HG02798 (cell line): ENCODE measurements around the gene CDKAL1.
A peak's percentile ranks its signal among the peaks of the same experiment; 100 is the strongest.

ENCODE experiments used
- ATAC-seq: cut with Tn5 transposase; IDR thresholded peaks from one replicate; pipeline ENCODE4 v1.9.1; 2021; ENCODE audit warnings: mild to moderate bottlenecking; ENCODE audit not compliant: unreplicated experiment, poor library complexity

Gene CDKAL1

DNA sequence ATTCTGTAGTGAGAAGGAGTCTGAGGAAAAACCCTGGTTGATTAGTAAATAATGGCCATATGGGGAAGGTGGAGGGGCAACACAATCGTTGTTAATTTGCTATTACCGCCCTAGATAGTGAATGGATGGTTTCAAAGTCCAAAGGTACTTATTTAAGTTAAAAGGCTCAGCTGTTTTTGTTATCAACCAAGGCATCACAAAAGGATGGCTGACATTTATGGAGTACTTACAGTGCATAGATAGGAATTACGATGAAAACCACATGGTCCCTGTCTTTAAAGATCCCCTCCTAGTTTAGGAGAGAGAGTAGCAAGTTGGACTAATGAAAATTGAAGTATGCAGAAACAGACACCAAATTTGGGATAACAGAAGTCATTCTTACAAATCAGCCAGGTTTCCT is 319.6 kb downstream of the CDKAL1 start:
- ATAC-seq: no peak

DNA sequence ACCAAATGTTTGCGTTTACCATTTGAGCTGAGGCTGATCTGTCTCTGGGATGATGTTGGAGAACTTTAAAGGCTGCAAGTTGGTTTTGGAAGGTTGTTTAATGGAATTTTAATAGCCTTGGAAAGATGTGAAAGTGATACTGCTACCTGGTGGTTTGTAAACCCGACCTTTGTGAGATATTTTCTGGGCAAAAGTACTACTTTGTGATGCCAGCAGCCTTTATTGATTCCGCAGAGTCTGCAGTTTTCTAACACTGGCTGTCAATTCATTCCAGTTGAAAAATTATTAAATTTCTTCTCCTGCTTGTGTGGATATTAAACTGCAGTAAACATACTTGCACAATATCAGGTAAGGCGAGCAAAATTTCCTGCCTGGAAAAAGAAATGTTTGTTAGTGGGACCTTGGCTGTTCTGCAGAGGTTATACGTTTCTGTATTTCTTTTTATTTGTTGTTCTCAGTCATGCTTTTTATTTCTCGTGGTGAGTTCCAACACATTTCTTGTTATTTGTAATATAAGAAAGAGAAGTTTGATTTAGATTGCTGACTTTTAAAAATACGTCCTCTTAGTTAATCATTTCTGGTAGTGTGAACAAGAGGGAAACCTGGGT is 322.5 kb downstream of the CDKAL1 start:
- no peak for ATAC-seq

DNA sequence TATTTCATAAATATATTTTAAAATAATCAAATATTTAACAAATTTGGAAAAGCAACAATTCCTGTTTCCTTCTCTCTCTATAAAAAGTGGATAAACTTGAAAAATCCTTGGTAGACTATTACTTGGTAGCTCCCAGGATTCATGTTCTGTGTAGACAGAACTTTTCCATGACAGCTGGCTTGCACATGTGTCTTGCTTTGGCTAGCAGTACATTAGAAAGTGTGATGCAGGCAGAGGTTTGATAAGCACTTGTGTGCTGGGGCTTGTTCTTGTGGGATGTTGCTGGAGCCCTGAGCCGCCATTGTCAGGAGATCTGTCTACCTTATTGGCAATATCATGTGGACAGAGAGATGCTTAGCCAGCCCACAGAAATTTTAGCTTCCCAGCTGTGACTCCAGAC is 327.2 kb downstream of the CDKAL1 start:
- ATAC-seq: no peak

GRCh38 chr6:20866036-20866435 is 331.8 kb downstream of the CDKAL1 start:
- no peak for ATAC-seq

GRCh38 chr6:20866935-20867703 is 332.9 kb downstream of the CDKAL1 start:
- no peak for ATAC-seq

GRCh38 chr6:20868397-20869096 is 334.3 kb downstream of the CDKAL1 start:
- ATAC-seq: no peak

DNA sequence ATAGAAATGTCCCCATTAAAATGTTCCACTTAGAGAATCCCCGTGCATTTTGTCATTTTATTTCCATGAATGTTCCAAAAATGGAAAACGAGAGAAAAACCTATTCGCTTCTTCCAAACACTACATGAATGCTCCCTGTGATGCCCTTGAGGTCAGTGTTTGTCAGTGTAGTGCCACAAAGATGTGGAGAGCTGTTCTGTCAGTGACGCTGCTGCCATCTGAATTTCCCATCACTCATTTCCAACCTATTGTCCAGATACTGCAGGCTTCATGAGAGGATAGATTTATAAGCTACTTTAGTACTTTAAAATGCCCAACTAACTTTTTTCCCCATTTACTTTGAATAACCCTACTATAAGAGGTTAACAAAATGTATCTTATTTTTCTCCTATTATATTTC is 335.8 kb downstream of the CDKAL1 start:
- no peak for ATAC-seq

GRCh38 chr6:20870493-20870892 is 336.2 kb downstream of the CDKAL1 start:
- ATAC-seq: no peak

DNA sequence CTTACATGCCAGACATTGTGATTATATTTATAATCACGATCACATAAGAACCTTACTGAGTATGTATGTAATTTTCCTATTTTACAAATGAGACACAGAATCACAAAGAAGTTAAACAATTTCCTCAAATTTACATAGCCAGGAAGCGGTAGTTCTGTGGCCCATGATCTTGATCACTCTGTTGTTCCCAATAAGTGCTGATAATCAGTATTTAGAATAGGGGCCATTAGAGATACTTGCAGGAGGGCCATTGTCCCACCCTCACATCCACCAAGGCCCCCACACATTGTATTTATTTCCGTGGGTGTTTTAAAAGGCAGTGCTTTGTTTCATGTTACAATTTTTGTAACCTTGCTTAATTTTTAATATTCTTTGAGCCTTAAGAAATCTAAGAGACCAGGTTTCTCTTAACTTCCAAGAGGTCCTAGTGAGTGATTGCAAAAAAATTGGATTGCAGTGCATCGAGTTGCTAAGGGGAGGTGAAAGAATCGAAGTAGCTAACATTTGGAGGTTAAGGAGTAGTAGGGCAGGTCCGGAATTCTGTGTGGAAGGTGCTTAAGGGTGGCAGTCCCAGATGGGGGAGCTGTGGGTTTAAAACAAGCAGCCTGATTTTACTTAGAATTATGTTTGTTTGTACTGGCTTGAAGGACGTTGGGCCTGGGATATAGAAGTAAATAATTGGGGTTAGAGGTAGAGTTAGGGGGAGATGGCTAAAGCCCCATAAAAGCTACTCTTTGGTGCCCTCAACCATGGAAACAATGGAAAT is 339.4 kb downstream of the CDKAL1 start:
- no peak for ATAC-seq

DNA sequence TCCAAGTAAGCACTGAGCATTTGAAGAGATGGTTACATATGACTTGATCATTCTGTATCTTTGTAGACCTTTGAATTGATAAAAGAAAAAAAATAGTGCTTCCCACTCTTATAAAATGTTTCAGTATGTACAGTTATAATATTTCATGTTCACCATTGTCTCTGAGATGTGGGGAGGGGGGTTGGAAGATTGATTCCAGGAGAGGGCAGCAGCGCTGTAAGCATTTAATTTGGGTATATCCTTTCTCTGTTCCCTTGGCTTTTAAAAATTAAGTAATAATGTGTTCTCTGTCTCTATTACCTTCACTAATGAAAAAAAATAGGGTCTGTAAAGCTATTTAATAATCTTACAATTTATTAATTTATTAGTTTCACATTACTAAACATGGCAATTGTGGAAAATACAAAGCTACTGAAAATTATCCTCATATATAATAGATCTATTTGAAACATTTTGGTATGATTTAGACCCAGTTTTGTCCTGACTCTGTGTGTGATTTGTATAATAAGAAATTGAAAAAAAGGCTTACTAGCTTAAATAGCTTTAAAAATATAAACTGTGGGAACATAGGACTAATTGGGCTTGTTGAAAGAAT is 341.2 kb downstream of the CDKAL1 start:
- no peak for ATAC-seq

- ATAC-seq: no peak
Measured at GRCh38 chr6:20876036-20876435, 341.8 kb downstream of the CDKAL1 start.

- ATAC-seq: no peak
Measured at GRCh38 chr6:20876561-20876960, 342.3 kb downstream of the CDKAL1 start.

DNA sequence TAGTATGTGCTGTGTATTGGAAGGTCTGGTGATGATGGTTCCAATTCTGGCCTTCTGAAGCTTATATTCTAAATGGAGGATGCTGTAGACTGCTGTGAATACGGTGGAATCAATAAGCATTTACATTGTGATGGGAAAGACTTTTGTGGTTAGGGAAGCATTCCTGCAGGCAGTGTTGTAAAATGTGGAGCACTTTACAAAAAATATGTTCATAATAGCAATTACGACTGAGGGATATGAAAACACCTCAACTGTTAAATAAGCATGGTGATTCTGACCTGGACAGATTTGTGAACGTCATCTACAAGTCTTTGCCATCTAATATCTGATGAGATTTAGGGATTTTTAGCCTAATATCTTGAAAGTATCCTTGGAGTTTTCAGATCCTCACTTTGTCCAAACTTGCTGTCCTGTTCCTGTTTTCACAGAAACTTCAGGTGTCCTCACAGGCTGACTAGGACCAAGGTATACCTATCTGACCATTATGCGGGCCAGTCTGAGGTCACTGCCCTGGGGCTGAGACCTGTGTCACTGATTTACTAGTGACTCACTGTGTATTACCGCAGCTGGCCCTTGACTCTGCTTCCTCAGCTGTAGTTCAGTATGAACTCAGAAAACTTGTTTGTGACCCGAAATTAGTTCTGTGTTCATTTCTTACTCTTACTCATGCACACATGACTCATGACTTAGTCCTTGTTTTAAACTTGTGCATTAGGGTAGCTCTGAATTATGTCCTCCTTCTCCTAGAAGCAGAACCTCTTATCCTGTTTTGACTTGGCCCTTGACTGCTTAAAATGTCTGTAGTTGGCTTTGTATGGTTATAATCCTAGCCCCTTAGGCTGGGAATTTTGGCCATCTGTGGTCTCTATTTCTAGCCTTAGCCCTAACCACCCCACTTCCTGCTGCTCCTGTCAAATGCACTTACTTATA is 343.0 kb downstream of the CDKAL1 start:
- peak; percentile 98 for ATAC-seq

GRCh38 chr6:20879121-20879520 is 344.9 kb downstream of the CDKAL1 start:
- ATAC-seq: peak; percentile 29

- no peak for ATAC-seq
Measured at GRCh38 chr6:20879526-20879925, 345.3 kb downstream of the CDKAL1 start.

GRCh38 chr6:20881365-20881764 is 347.1 kb downstream of the CDKAL1 start:
- ATAC-seq: no peak

- no peak for ATAC-seq
Measured at GRCh38 chr6:20882014-20882413, 347.8 kb downstream of the CDKAL1 start.

DNA sequence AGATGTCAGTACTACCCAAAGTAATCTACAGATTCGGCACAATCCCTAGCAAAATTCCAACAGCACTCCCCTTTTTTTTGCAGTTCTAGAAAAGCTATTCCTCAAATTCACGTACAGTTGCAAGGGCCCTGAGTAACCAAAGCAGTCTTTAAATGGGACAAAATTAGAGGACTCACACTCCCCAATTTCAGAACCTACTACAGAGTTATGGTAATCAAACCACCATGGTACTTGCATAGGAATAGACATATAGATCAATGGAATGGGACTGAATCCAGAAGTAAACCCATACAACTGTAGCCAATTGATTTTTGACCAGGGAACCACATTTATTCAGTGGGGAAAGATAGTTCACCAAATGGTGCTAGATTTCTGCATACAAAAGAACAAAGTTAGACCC is 350.8 kb downstream of the CDKAL1 start:
- no peak for ATAC-seq

DNA sequence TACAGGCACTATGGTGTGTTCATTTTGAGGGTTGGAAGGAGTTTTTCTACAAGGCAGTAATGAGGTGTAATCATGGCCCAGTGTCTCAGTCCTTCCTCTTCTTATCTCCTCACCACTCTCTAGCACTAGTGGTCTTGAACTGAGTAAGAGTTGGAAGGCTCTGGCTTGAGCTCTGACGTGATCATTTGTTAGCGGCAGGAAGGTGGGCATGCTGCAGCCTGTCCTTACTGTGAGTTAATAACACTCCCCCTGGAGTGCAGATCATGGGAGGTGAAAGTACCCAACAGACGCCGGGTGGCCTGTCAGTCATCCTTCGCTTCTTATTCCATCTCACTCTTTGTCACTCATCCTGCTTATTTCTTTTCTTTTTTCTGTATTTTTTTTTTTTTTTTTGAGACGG is 356.9 kb downstream of the CDKAL1 start:
- no peak for ATAC-seq
